Coronary artery (tissue), 2 donors: ENCODE results near the gene PPFIA1.

ENCODE experiments used
- DNase-seq: peaks from one replicate; pipeline ENCODE4 v3.0.0-alpha.2; 2017; ENCODE audit warnings: low spot score
- H3K27ac ChIP-seq, 2 donors: fragments of 200-600 bp; sonication (generic); one replicate each; pipeline ENCODE4 v1.5.1; 2016 to 2019
- H3K4me3 ChIP-seq: fragments of 200-600 bp; sonication (generic); 2 replicates; pipeline ENCODE4 v1.5.1; 2016; ENCODE audit warnings: mild to moderate bottlenecking, moderate library complexity
- TF ChIP-seq, protein P1 (sequence below): fragments of 200-600 bp; sonication (generic); IDR thresholded peaks from one replicate; pipeline ENCODE4 v1.5.1; 2019; ENCODE audit warnings: antibody characterized with exemption

Gene PPFIA1

DNA sequence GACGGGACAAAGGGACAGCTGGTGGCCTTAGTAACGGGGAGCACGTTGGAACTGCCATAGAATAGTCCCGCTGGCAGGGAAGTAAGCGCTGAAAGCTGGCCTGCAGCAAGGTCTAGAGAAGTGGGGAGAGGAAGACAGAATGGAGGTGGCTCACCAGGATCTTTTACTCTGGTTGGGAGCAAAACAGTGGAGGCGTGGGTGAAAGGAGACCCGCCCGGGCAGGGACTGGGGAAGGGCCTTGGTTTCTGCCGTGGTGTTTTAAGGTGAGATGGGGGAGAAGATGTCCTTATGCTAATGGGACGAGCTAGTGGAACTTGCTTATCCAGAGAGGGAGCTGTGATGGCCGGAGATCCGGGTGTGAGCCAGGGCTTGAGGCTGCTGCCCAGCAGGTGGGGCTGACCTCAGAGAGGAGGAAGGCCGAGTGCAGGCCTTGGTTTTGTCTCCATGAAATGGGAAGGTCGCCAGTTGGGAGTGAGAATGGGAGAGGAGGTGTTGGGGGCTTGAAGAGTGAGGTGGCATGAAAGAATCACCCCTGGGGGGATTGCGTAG, 71.5 kb downstream of the PPFIA1 start:
- no peak overlapping the region for H3K4me3 ChIP-seq
- TF ChIP-seq, protein P1, sequence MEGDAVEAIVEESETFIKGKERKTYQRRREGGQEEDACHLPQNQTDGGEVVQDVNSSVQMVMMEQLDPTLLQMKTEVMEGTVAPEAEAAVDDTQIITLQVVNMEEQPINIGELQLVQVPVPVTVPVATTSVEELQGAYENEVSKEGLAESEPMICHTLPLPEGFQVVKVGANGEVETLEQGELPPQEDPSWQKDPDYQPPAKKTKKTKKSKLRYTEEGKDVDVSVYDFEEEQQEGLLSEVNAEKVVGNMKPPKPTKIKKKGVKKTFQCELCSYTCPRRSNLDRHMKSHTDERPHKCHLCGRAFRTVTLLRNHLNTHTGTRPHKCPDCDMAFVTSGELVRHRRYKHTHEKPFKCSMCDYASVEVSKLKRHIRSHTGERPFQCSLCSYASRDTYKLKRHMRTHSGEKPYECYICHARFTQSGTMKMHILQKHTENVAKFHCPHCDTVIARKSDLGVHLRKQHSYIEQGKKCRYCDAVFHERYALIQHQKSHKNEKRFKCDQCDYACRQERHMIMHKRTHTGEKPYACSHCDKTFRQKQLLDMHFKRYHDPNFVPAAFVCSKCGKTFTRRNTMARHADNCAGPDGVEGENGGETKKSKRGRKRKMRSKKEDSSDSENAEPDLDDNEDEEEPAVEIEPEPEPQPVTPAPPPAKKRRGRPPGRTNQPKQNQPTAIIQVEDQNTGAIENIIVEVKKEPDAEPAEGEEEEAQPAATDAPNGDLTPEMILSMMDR: no peak
- DNase-seq: no peak

DNA sequence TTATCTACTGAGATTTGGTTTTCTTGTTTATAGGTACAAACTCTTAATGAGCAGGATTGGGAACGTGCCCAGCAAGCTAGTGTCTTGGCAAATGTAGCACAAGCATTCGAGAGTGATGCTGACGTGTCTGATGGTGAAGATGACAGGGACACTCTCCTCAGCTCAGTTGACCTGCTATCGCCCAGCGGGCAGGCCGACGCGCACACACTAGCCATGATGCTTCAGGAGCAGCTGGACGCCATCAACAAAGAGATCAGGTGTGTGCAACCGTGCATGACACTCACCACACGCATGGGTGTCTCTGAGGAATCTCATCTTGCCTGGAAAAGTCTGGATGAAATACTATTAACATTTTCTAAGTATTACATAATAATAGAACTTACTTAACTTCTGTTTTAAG, 73.1 kb downstream of the PPFIA1 start:
- TF ChIP-seq, protein P1: no peak
- Histone ChIP-seq H3K27ac (no peak overlapping the region), H3K4me3 (no peak overlapping the region)
- DNase-seq: no peak

More for the DNA sequence above, 71.5 kb downstream of the PPFIA1 start:
- H3K27ac ChIP-seq: no peak overlapping the region

GRCh38 chr11:70348191-70348590, 77.7 kb downstream of the PPFIA1 start:
- Histone ChIP-seq H3K27ac (no peak overlapping the region), H3K4me3 (no peak overlapping the region)
- no peak for DNase-seq
- TF ChIP-seq, protein P1: no peak

- DNase-seq: no peak
- H3K4me3 ChIP-seq: no peak overlapping the region
- TF ChIP-seq, protein P1: no peak
- no peak overlapping the region for H3K27ac ChIP-seq
These were observed 78.1 kb downstream of the PPFIA1 start for GRCh38 chr11:70348608-70349007.

DNA sequence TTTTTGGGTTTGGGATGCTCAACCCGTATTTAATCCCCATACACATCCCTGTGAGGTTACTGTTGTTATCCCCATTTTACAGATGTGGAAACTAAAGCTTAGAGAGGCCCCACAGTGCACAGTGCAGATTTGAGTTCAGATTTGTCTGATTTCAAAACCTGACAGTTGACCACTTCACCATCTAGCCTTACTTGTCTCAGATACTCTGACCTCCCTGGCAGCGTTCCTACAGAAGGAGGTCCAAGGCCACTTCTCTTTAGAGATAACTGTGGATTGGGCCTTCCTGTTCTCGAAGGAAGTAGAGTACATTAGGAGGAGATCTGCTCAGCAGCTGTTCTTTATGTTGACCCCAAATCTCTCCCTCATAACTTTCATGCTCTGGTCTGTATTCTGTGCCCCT, 81.2 kb downstream of the PPFIA1 start:
- Histone ChIP-seq H3K4me3 (no peak overlapping the region), H3K27ac (peak overlapping the region in 1 of 2 donors; percentile 63)
- TF ChIP-seq, protein P1: no peak
- no peak for DNase-seq

DNA sequence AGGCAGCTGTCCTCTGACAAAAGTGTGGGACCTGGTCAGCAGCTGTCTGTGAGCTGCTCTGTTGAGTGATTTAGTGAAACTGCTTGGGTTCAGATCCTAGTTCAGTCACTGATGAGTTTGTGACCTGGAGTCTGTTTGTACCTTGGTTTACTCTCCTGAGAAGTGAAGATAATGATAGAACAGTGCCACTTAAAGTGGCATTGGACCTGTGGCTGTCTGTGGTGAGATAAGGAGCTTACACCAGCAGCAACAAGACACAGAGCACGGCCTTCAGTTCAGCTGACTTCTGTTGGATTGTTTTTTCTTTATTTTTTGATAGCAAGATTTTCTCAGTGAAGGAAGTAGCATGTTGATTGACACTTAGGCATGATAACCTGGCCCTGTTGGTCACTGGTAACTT, 81.6 kb downstream of the PPFIA1 start:
- DNase-seq: no peak
- peak overlapping the region in 1 of 2 donors; percentile 63 for H3K27ac ChIP-seq
- TF ChIP-seq, protein P1: no peak
- H3K4me3 ChIP-seq: no peak overlapping the region

GRCh38 chr11:70352601-70353000, 82.1 kb downstream of the PPFIA1 start:
- peak overlapping the region in 1 of 2 donors; percentile 63 for H3K27ac ChIP-seq
- TF ChIP-seq, protein P1: no peak

More at GRCh38 chr11:70352601-70353000, 82.1 kb downstream of the PPFIA1 start:
- no peak overlapping the region for H3K4me3 ChIP-seq
- DNase-seq: no peak
